HEK293 (cell line): ENCODE results near the gene REC8.

ENCODE experiments used
- GLI2 ChIP-seq: fragments of 450-650 bp; formaldehyde crosslinking; IDR thresholded peaks from 2 replicates; pipeline ENCODE4; 2017; ENCODE audit warnings: missing biosample characterization, missing genetic modification characterization, low read depth, borderline replicate concordance
- IKZF3 ChIP-seq: fragments of 450-650 bp; IDR thresholded peaks from 2 replicates; pipeline ENCODE4 v1.5.0; 2018; ENCODE audit warnings: missing biosample characterization, mild to moderate bottlenecking, missing genetic modification characterization, moderate library complexity
- MZF1 ChIP-seq: fragments of 450-650 bp; formaldehyde crosslinking; IDR thresholded peaks from 2 replicates; pipeline ENCODE4 v1.5.1; 2017; ENCODE audit warnings: missing biosample characterization, missing genetic modification characterization, borderline replicate concordance
- PRDM1 ChIP-seq: fragments of 450-650 bp; formaldehyde crosslinking; IDR thresholded peaks from 2 replicates; pipeline ENCODE4; 2016; ENCODE audit warnings: missing biosample characterization, missing genetic modification characterization
- SALL2 ChIP-seq: fragments of 450-650 bp; formaldehyde crosslinking; IDR thresholded peaks from 2 replicates; pipeline ENCODE4 v1.5.0; 2017; ENCODE audit warnings: missing biosample characterization, mild to moderate bottlenecking, missing genetic modification characterization, borderline replicate concordance
- SCRT1 ChIP-seq: fragments of 450-650 bp; formaldehyde crosslinking; IDR thresholded peaks from 2 replicates; pipeline ENCODE4 v1.5.1; 2016; ENCODE audit warnings: missing biosample characterization, missing genetic modification characterization, borderline replicate concordance
- WT1 ChIP-seq: fragments of 450-650 bp; formaldehyde crosslinking; IDR thresholded peaks from 2 replicates; pipeline ENCODE4 v1.5.1; 2016; ENCODE audit warnings: missing biosample characterization, missing genetic modification characterization
- ZBTB17 ChIP-seq: fragments of 450-650 bp; formaldehyde crosslinking; IDR thresholded peaks from 2 replicates; pipeline ENCODE4 v1.5.1; 2016; ENCODE audit warnings: missing biosample characterization, missing genetic modification characterization
- ZIC2 ChIP-seq: fragments of 450-650 bp; formaldehyde crosslinking; IDR thresholded peaks from 2 replicates; pipeline ENCODE4 v1.5.1; 2016; ENCODE audit warnings: missing biosample characterization, missing genetic modification characterization
- ZNF214 ChIP-seq: fragments of 450-650 bp; formaldehyde crosslinking; IDR thresholded peaks from 2 replicates; pipeline ENCODE4 v1.5.1; 2017; ENCODE audit warnings: missing biosample characterization, mild to moderate bottlenecking, missing genetic modification characterization, borderline replicate concordance
- ZNF239 ChIP-seq: fragments of 450-650 bp; formaldehyde crosslinking; IDR thresholded peaks from 2 replicates; pipeline ENCODE4 v1.5.1; 2016; ENCODE audit warnings: missing biosample characterization, missing genetic modification characterization
- ZNF248 ChIP-seq: fragments of 450-650 bp; formaldehyde crosslinking; IDR thresholded peaks from 2 replicates; pipeline ENCODE4 v1.5.1; 2017; ENCODE audit warnings: missing biosample characterization, missing genetic modification characterization
- ZNF510 ChIP-seq: fragments of 450-650 bp; formaldehyde crosslinking; IDR thresholded peaks from 2 replicates; pipeline ENCODE4 v1.5.1; 2018; ENCODE audit warnings: mild to moderate bottlenecking, missing genetic modification characterization, missing biosample characterization; ENCODE audit not compliant: insufficient replicate concordance
- ZNF548 ChIP-seq: fragments of 450-650 bp; formaldehyde crosslinking; IDR thresholded peaks from 2 replicates; pipeline ENCODE4 v1.5.1; 2016; ENCODE audit warnings: missing biosample characterization, missing genetic modification characterization
- ZNF558 ChIP-seq: fragments of 450-650 bp; formaldehyde crosslinking; IDR thresholded peaks from 2 replicates; pipeline ENCODE4 v1.5.1; 2016; ENCODE audit warnings: missing biosample characterization, missing genetic modification characterization
- ZNF624 ChIP-seq: fragments of 450-650 bp; formaldehyde crosslinking; IDR thresholded peaks from 2 replicates; pipeline ENCODE4 v1.5.1; 2017; ENCODE audit warnings: missing biosample characterization, missing genetic modification characterization
- ZNF654 ChIP-seq: fragments of 450-650 bp; formaldehyde crosslinking; IDR thresholded peaks from 2 replicates; pipeline ENCODE4 v1.5.1; 2016; ENCODE audit warnings: low read depth, missing biosample characterization, missing genetic modification characterization
- ZNF747 ChIP-seq: fragments of 450-650 bp; formaldehyde crosslinking; IDR thresholded peaks from 2 replicates; pipeline ENCODE4 v1.5.1; 2016; ENCODE audit warnings: missing biosample characterization, missing genetic modification characterization
- ZNF777 ChIP-seq: fragments of 450-650 bp; formaldehyde crosslinking; IDR thresholded peaks from 2 replicates; pipeline ENCODE4 v1.5.1; 2017; ENCODE audit warnings: missing biosample characterization, missing genetic modification characterization, borderline replicate concordance
- ZNF791 ChIP-seq: fragments of 450-650 bp; formaldehyde crosslinking; IDR thresholded peaks from 2 replicates; pipeline ENCODE4 v1.5.1; 2016; ENCODE audit warnings: missing biosample characterization, missing genetic modification characterization
- TF ChIP-seq, protein P1 (sequence below): fragments of 450-650 bp; formaldehyde crosslinking; IDR thresholded peaks from 2 replicates; pipeline ENCODE4 v1.5.1; 2017; ENCODE audit warnings: missing biosample characterization, missing genetic modification characterization
- TF ChIP-seq, protein P2 (sequence below): fragments of 450-650 bp; formaldehyde crosslinking; IDR thresholded peaks from 2 replicates; pipeline ENCODE4 v1.5.1; 2016; ENCODE audit warnings: missing biosample characterization, missing genetic modification characterization
- TF ChIP-seq, protein P3 (sequence below): fragments of 450-650 bp; formaldehyde crosslinking; optimal IDR thresholded peaks from 2 replicates; pipeline ENCODE3; 2016; ENCODE audit warnings: missing biosample characterization, mild to moderate bottlenecking, missing genetic modification characterization
- TF ChIP-seq, protein P4 (sequence below): fragments of 450-650 bp; IDR thresholded peaks from 2 replicates; pipeline ENCODE4 v1.5.1; 2018; ENCODE audit warnings: missing biosample characterization, missing genetic modification characterization
- TF ChIP-seq, protein P5 (sequence below): fragments of 450-650 bp; formaldehyde crosslinking; IDR thresholded peaks from 2 replicates; pipeline ENCODE4 v1.5.1; 2016; ENCODE audit warnings: missing biosample characterization, missing genetic modification characterization
- TF ChIP-seq, protein P6 (sequence below): fragments of 450-650 bp; formaldehyde crosslinking; IDR thresholded peaks from 2 replicates; pipeline ENCODE4 v1.5.1; 2016; ENCODE audit warnings: missing biosample characterization, missing genetic modification characterization, borderline replicate concordance
- TF ChIP-seq, protein P7 (sequence below): fragments of 450-650 bp; formaldehyde crosslinking; IDR thresholded peaks from 2 replicates; pipeline ENCODE4 v1.5.1; 2016; ENCODE audit warnings: missing biosample characterization, missing genetic modification characterization

The REC8 gene

DNA sequence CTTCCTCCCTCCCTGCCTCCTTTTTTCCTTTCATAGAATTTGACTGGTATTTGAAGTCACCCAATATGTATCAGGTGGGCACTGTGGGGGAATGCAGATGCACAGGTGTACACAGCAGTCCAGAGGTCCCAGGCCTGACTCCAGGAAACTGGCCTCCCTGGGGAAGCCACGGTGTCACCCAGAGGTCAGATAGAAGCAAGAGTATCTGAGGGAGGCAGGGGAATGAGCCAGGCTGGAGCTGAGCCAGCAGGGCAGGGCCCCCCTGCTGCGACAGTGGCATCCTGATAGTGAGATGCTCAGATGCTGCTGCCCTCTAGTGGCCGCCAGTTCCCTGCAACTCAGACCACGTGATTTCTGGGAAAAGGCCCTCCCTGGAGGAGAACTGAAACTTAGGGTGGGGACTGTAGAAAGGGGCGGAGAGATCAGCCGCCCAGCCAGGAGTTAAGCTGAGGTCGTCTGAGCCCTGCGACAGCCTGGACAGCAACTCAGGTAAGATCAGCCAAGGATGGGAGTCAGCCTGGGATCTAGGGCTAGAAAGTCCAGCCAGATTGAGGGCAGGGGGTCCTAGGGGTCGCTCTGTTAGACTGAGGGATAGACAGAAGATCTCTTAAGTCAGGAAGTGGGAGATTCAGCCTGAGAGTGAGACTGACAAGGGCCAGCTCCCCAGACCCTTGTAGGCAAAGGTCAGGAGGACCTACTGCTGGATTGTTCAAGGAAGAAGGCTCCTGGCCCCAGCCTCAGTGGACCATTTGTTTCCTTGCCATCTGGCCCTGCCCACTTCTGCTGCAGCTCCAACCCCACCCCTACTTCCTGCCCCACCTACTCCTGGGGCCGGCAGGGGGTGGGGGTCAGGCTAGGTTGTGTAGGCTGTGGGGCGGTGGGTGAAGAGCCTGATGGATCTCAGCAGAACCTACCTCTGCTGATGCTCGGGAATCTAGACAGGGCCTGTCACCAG is 10.8 kb upstream of the REC8 start, which contains the start of gene IRF9 (continued):
- TF ChIP-seq, protein P1, sequence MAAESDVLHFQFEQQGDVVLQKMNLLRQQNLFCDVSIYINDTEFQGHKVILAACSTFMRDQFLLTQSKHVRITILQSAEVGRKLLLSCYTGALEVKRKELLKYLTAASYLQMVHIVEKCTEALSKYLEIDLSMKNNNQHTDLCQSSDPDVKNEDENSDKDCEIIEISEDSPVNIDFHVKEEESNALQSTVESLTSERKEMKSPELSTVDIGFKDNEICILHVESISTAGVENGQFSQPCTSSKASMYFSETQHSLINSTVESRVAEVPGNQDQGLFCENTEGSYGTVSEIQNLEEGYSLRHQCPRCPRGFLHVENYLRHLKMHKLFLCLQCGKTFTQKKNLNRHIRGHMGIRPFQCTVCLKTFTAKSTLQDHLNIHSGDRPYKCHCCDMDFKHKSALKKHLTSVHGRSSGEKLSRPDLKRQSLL (tag by site-specific recombination), result no peak; the same call in 1 of the 2 replicates
- TF ChIP-seq, protein P2, sequence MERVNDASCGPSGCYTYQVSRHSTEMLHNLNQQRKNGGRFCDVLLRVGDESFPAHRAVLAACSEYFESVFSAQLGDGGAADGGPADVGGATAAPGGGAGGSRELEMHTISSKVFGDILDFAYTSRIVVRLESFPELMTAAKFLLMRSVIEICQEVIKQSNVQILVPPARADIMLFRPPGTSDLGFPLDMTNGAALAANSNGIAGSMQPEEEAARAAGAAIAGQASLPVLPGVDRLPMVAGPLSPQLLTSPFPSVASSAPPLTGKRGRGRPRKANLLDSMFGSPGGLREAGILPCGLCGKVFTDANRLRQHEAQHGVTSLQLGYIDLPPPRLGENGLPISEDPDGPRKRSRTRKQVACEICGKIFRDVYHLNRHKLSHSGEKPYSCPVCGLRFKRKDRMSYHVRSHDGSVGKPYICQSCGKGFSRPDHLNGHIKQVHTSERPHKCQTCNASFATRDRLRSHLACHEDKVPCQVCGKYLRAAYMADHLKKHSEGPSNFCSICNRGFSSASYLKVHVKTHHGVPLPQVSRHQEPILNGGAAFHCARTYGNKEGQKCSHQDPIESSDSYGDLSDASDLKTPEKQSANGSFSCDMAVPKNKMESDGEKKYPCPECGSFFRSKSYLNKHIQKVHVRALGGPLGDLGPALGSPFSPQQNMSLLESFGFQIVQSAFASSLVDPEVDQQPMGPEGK, result peak; percentile 87
- TF ChIP-seq WT1 (peak; percentile 72), SALL2 (tag by site-specific recombination) (no peak), ZNF791 (tag by site-specific recombination) (no peak), ZNF239 (tag by site-specific recombination) (no peak), IKZF3 (tag by site-specific recombination) (peak; percentile 88), ZNF654 (peak; percentile 48), ZBTB17 (tag by site-specific recombination) (peak; percentile 92), PRDM1 (peak; percentile 61; the same call in 1 of the 2 replicates), MZF1 (tag by site-specific recombination) (no peak), ZNF510 (tag by site-specific recombination) (no peak), ZNF777 (tag by site-specific recombination) (no peak), ZNF624 (tag by site-specific recombination) (no peak), ZIC2 (tag by site-specific recombination) (peak; percentile 86), SCRT1 (tag by site-specific recombination) (no peak), ZNF548 (no peak), ZNF747 (no peak), GLI2 (no peak), ZNF558 (no peak), ZNF248 (tag by site-specific recombination) (no peak), ZNF214 (tag by site-specific recombination) (no peak)
- TF ChIP-seq, protein P3, sequence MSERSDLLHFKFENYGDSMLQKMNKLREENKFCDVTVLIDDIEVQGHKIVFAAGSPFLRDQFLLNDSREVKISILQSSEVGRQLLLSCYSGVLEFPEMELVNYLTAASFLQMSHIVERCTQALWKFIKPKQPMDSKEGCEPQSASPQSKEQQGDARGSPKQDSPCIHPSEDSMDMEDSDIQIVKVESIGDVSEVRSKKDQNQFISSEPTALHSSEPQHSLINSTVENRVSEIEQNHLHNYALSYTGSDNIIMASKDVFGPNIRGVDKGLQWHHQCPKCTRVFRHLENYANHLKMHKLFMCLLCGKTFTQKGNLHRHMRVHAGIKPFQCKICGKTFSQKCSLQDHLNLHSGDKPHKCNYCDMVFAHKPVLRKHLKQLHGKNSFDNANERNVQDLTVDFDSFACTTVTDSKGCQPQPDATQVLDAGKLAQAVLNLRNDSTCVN (tag by site-specific recombination), result no peak
- TF ChIP-seq, protein P4, sequence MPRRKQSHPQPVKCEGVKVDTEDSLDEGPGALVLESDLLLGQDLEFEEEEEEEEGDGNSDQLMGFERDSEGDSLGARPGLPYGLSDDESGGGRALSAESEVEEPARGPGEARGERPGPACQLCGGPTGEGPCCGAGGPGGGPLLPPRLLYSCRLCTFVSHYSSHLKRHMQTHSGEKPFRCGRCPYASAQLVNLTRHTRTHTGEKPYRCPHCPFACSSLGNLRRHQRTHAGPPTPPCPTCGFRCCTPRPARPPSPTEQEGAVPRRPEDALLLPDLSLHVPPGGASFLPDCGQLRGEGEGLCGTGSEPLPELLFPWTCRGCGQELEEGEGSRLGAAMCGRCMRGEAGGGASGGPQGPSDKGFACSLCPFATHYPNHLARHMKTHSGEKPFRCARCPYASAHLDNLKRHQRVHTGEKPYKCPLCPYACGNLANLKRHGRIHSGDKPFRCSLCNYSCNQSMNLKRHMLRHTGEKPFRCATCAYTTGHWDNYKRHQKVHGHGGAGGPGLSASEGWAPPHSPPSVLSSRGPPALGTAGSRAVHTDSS, result no peak
- TF ChIP-seq, protein P5, sequence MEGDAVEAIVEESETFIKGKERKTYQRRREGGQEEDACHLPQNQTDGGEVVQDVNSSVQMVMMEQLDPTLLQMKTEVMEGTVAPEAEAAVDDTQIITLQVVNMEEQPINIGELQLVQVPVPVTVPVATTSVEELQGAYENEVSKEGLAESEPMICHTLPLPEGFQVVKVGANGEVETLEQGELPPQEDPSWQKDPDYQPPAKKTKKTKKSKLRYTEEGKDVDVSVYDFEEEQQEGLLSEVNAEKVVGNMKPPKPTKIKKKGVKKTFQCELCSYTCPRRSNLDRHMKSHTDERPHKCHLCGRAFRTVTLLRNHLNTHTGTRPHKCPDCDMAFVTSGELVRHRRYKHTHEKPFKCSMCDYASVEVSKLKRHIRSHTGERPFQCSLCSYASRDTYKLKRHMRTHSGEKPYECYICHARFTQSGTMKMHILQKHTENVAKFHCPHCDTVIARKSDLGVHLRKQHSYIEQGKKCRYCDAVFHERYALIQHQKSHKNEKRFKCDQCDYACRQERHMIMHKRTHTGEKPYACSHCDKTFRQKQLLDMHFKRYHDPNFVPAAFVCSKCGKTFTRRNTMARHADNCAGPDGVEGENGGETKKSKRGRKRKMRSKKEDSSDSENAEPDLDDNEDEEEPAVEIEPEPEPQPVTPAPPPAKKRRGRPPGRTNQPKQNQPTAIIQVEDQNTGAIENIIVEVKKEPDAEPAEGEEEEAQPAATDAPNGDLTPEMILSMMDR, result peak; percentile 95
- TF ChIP-seq, protein P6, sequence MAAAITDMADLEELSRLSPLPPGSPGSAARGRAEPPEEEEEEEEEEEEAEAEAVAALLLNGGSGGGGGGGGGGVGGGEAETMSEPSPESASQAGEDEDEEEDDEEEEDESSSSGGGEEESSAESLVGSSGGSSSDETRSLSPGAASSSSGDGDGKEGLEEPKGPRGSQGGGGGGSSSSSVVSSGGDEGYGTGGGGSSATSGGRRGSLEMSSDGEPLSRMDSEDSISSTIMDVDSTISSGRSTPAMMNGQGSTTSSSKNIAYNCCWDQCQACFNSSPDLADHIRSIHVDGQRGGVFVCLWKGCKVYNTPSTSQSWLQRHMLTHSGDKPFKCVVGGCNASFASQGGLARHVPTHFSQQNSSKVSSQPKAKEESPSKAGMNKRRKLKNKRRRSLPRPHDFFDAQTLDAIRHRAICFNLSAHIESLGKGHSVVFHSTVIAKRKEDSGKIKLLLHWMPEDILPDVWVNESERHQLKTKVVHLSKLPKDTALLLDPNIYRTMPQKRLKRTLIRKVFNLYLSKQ (tag by site-specific recombination), result no peak
- TF ChIP-seq, protein P7, sequence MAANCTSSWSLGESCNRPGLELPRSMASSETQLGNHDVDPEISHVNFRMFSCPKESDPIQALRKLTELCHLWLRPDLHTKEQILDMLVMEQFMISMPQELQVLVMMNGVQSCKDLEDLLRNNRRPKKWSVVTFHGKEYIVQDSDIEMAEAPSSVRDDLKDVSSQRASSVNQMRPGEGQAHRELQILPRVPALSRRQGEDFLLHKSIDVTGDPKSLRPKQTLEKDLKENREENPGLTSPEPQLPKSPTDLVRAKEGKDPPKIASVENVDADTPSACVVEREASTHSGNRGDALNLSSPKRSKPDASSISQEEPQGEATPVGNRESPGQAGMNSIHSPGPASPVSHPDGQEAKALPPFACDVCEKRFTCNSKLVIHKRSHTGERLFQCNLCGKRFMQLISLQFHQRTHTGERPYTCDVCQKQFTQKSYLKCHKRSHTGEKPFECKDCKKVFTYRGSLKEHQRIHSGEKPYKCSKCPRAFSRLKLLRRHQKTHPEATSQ (tag by site-specific recombination), result no peak
